ENCODE measurements around the gene SLC4A4. TPM values are rescaled to one million over a fixed set of nuclear protein-coding genes. Genes with fewer than 3 reads are reported as not detected.

Gene SLC4A4
- total and polyA plus RNA-seq, 4 experiments from 2014 or later, result 0.12 to 1.4 (median 1.0) TPM

GRCh38 chr4:71609167-71609566 lies 270.3 kb downstream of the SLC4A4 start:
- peaks cover 0 to 9% (median 5%) of the 10 kb centered on the region in 8 donors for H3K9me3 Mint-ChIP-seq
- H3K27me3 ChIP-seq (ENCODE audit: insufficient read depth, low read length), result no peaks in the 10 kb centered on the region
- H3K27ac Mint-ChIP-seq, result no peak overlapping the region
- H3K4me3 Mint-ChIP-seq, result no peak overlapping the region
- no peaks in the 10 kb centered on the region for H3K9me3 ChIP-seq (ENCODE audit: control insufficient read depth in 1 of 2, low read length in 2 of 2)
- no peaks in the 10 kb centered on the region for H3K36me3 ChIP-seq (ENCODE audit: insufficient read depth, low read length)
- H3K4me1 Mint-ChIP-seq, result no peaks in the 10 kb centered on the region
- CTCF ChIA-PET (ENCODE audit: partially characterized antibody), result no interaction called here
- H3K36me3 Mint-ChIP-seq, result no peaks in the 10 kb centered on the region
- DNase-seq, result no peak
- no peak overlapping the region for H3K27ac ChIP-seq (ENCODE audit: low read depth, low read length)
- intact Hi-C loops (cut with micrococcal nuclease), result no loop called here
- POLR2A ChIA-PET (ENCODE audit: partially characterized antibody), result no interaction called here
- no peaks in the 10 kb centered on the region for H3K4me1 ChIP-seq (ENCODE audit: insufficient read depth, low read length)
- H3K27me3 Mint-ChIP-seq, result peaks cover 0 to 13% of the 10 kb centered on the region in 2 donors
- H3K4me3 ChIP-seq (ENCODE audit: low read length in 2 of 2), result no peak overlapping the region

- no peak for DNase-seq
- Mint-ChIP-seq H3K4me1 (no peaks in the 10 kb centered on the region), H3K9me3 (peaks cover 0 to 9% (median 5%) of the 10 kb centered on the region in 8 donors), H3K36me3 (no peaks in the 10 kb centered on the region), H3K27me3 (peaks cover 0 to 13% of the 10 kb centered on the region in 2 donors), H3K4me3 (no peak overlapping the region), H3K27ac (no peak overlapping the region)
- H3K27ac ChIP-seq (ENCODE audit: low read depth, low read length), result no peak overlapping the region
- no peaks in the 10 kb centered on the region for H3K27me3 ChIP-seq (ENCODE audit: insufficient read depth, low read length)
- H3K9me3 ChIP-seq (ENCODE audit: control insufficient read depth in 1 of 2, low read length in 2 of 2), result no peaks in the 10 kb centered on the region
- no peaks in the 10 kb centered on the region for H3K36me3 ChIP-seq (ENCODE audit: insufficient read depth, low read length)
- H3K4me1 ChIP-seq (ENCODE audit: insufficient read depth, low read length), result no peaks in the 10 kb centered on the region
- ChIA-PET CTCF (ENCODE audit: partially characterized antibody) (no interaction called here), POLR2A (ENCODE audit: partially characterized antibody) (no interaction called here)
- H3K4me3 ChIP-seq (ENCODE audit: low read length in 2 of 2), result no peak overlapping the region
- intact Hi-C loops (cut with micrococcal nuclease), result no loop called here
Observed at GRCh38 chr4:71609651-71610050, 270.8 kb downstream of the SLC4A4 start.

- CTCF ChIA-PET (ENCODE audit: partially characterized antibody), result no interaction called here
- Mint-ChIP-seq H3K9me3 (peaks cover 0 to 14% (median 2%) of the 10 kb centered on the region in 8 donors), H3K27me3 (peaks cover 0 to 9% of the 10 kb centered on the region in 2 donors), H3K4me3 (no peak overlapping the region), H3K27ac (no peak overlapping the region), H3K36me3 (no peaks in the 10 kb centered on the region), H3K4me1 (no peaks in the 10 kb centered on the region)
- Histone ChIP-seq H3K27me3 (ENCODE audit: insufficient read depth, low read length) (no peaks in the 10 kb centered on the region), H3K27ac (ENCODE audit: low read depth, low read length) (no peak overlapping the region), H3K9me3 (ENCODE audit: control insufficient read depth in 1 of 2, low read length in 2 of 2) (no peaks in the 10 kb centered on the region), H3K36me3 (ENCODE audit: insufficient read depth, low read length) (no peaks in the 10 kb centered on the region), H3K4me1 (ENCODE audit: insufficient read depth, low read length) (no peaks in the 10 kb centered on the region), H3K4me3 (ENCODE audit: low read length in 2 of 2) (no peak overlapping the region)
- POLR2A ChIA-PET (ENCODE audit: partially characterized antibody), result no interaction called here
- intact Hi-C loops (cut with micrococcal nuclease), result no loop called here
- DNase-seq, result peak in 1 of 5 donors; percentile 24
Observed at GRCh38 chr4:71614621-71615020, 275.8 kb downstream of the SLC4A4 start.

- no peaks in the 10 kb centered on the region for H3K9me3 ChIP-seq (ENCODE audit: control insufficient read depth in 1 of 2, low read length in 2 of 2)
- peaks cover 0 to 3% of the 10 kb centered on the region in 2 donors for H3K27me3 Mint-ChIP-seq
- no peak overlapping the region for H3K4me3 ChIP-seq (ENCODE audit: low read length in 2 of 2)
- H3K4me3 Mint-ChIP-seq, result no peak overlapping the region
- POLR2A ChIA-PET (ENCODE audit: partially characterized antibody), result no interaction called here
- H3K27ac Mint-ChIP-seq, result no peak overlapping the region
- H3K27me3 ChIP-seq (ENCODE audit: insufficient read depth, low read length), result no peaks in the 10 kb centered on the region
- H3K36me3 ChIP-seq (ENCODE audit: insufficient read depth, low read length), result no peaks in the 10 kb centered on the region
- no peaks in the 10 kb centered on the region for H3K4me1 ChIP-seq (ENCODE audit: insufficient read depth, low read length)
- intact Hi-C loops (cut with micrococcal nuclease), result no loop called here
- no peak for DNase-seq
- H3K27ac ChIP-seq (ENCODE audit: low read depth, low read length), result no peak overlapping the region
- H3K36me3 Mint-ChIP-seq, result no peaks in the 10 kb centered on the region
- CTCF ChIA-PET (ENCODE audit: partially characterized antibody), result no interaction called here
- H3K4me1 Mint-ChIP-seq, result no peaks in the 10 kb centered on the region
- peaks cover 0 to 24% (median 7%) of the 10 kb centered on the region in 8 donors for H3K9me3 Mint-ChIP-seq
Observed at GRCh38 chr4:71616168-71616811, 277.5 kb downstream of the SLC4A4 start.

All from CD4-positive, alpha-beta memory T cell (primary cell).